Measurements from ENCODE around the gene TOR1B.

The TOR1B gene

GRCh38 chr9:129858167-129858962 is 55.4 kb downstream of the TOR1B start:
- H2AFZ ChIP-seq (ENCODE audit: low read length, unreplicated experiment), result no peak overlapping the region
- no peaks in the 10 kb centered on the region for H3K79me2 ChIP-seq (ENCODE audit: control insufficient read depth, insufficient read depth, low read length, unreplicated experiment)
- no peaks in the 10 kb centered on the region for H3K4me1 ChIP-seq (ENCODE audit: control insufficient read depth, insufficient read depth, low read length, unreplicated experiment)
- no peaks in the 10 kb centered on the region for H3K27me3 ChIP-seq (ENCODE audit: insufficient read depth, low read length)
- no peak overlapping the region for H3K27ac ChIP-seq (ENCODE audit: low read depth, low read length)
- no peaks in the 10 kb centered on the region; the same call in 1 of the 2 replicates for H3K36me3 ChIP-seq (ENCODE audit: insufficient read depth, low read length)
- no peak overlapping the region for H3K4me3 ChIP-seq (ENCODE audit: low read depth, low read length)
